AG04449 (cell line): ENCODE measurements around the gene HMX2.
"Not testable (repeated sequence)": the region's sequence is repeated elsewhere in the genome, so short reads cannot be mapped to it uniquely, and the experiment has no call there.

Experiments
- CTCF ChIA-PET: fragments of 350-600 bp; formaldehyde crosslinking; extraction: SDS; loops from one replicate; lab custom pipeline; 2021; ENCODE audit warnings: antibody characterized with exemption; lab: Yijun Ruan, JAX
- POLR2A ChIA-PET: fragments of 400-600, 350-600 bp; formaldehyde crosslinking; extraction: SDS; loops from one replicate; lab custom pipeline; 2020; ENCODE audit warnings: antibody characterized with exemption, inconsistent platforms; lab: Yijun Ruan, JAX
- DNase-seq: peaks from one replicate; pipeline ENCODE4 v3.0.0-alpha.2; 2010; ENCODE audit warnings: low read depth, low spot score
- H3K4me3 ChIP-seq: 2 replicates; pipeline ENCODE4 v1.5.1; 2011; ENCODE audit warnings: low read depth, mild to moderate bottlenecking, control low read depth, low read length
- TF ChIP-seq, protein P1 (sequence below): IDR thresholded peaks from one replicate; pipeline ENCODE4 v1.5.1; 2011; ENCODE audit warnings: mild to moderate bottlenecking, moderate library complexity, low read length, control low read depth, inconsistent platforms; ENCODE audit not compliant: insufficient read depth; ENCODE audit errors: missing control alignments

HMX2 gene

GRCh38 chr10:123175389-123176387, 27.8 kb downstream of the HMX2 start:
- no peak for DNase-seq
- TF ChIP-seq, protein P1, sequence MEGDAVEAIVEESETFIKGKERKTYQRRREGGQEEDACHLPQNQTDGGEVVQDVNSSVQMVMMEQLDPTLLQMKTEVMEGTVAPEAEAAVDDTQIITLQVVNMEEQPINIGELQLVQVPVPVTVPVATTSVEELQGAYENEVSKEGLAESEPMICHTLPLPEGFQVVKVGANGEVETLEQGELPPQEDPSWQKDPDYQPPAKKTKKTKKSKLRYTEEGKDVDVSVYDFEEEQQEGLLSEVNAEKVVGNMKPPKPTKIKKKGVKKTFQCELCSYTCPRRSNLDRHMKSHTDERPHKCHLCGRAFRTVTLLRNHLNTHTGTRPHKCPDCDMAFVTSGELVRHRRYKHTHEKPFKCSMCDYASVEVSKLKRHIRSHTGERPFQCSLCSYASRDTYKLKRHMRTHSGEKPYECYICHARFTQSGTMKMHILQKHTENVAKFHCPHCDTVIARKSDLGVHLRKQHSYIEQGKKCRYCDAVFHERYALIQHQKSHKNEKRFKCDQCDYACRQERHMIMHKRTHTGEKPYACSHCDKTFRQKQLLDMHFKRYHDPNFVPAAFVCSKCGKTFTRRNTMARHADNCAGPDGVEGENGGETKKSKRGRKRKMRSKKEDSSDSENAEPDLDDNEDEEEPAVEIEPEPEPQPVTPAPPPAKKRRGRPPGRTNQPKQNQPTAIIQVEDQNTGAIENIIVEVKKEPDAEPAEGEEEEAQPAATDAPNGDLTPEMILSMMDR = no peak
- POLR2A ChIA-PET = no interaction called here
- CTCF ChIA-PET = interaction anchor here (1.0 kb wide), 2 partner anchors 10 to 42 kb away, joined by 3 read pairs; no protein-coding TSS in a partner anchor
- H3K4me3 ChIP-seq = no peak overlapping the region

DNA sequence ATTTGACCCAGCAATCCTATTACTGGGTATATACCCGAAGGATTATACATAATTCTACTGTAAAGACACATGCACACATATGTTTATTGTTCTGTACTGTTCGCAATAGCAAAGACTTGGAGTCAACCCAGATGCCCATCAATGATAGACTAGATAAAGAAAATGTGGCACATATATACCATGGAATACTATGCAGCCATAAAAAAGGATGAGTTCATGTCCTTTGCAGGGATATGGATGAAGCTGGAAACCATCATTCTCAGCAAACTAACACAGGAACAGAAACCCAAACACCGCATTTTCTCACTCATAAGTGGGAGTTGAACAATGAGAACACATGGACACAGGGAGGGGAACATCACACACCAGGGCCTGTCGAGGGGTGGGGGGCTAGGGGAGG, 30.5 kb downstream of the HMX2 start:
- H3K4me3 ChIP-seq, DNase-seq, CTCF ChIA-PET, POLR2A ChIA-PET: not testable (repeated sequence)

GRCh38 chr10:123180101-123181090, 32.5 kb downstream of the HMX2 start:
- POLR2A ChIA-PET = no interaction called here
- CTCF ChIA-PET = no interaction called here
- no peak for DNase-seq
- TF ChIP-seq, protein P1 = no peak
- no peak overlapping the region for H3K4me3 ChIP-seq

- TF ChIP-seq, protein P1 = no peak
- no peak for DNase-seq
- ChIA-PET CTCF (no interaction called here), POLR2A (no interaction called here)
- H3K4me3 ChIP-seq = no peak overlapping the region
Observed at GRCh38 chr10:123183724-123184123, 35.8 kb downstream of the HMX2 start.

- CTCF ChIA-PET = no interaction called here
- POLR2A ChIA-PET = no interaction called here
- no peak overlapping the region for H3K4me3 ChIP-seq
- TF ChIP-seq, protein P1 = no peak
- DNase-seq = no peak
Observed at GRCh38 chr10:123187781-123188180, 39.8 kb downstream of the HMX2 start.

DNA sequence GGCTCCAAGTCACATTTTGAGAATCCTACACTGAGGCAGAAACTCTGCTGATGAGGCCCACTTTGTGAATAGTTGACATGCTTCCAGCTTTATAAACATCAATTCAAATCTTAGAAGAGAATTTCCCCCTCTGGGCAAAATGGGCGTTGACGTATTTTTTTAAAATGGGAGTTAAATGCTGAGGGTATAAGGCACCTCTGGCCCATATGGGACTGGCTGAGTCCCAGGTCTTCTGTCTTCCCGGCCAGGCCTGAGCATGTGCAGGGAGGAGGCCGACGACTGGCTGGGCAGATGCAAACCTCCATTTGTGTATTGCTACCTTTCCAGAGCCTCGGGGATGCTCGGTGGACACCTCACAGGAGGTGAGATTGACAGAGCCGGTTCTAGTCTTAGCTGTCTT, 44.0 kb downstream of the HMX2 start:
- no peak overlapping the region for H3K4me3 ChIP-seq
- ChIA-PET CTCF (no interaction called here), POLR2A (no interaction called here)
- no peak for DNase-seq
- TF ChIP-seq, protein P1 = no peak
